Globus pallidus (tissue), 1 donor: ENCODE measurements around the gene IMPG2.

Source experiments
- DNase-seq: peaks from one replicate; pipeline ENCODE4 v3.0.0-alpha.2; 2015; ENCODE audit warnings: low spot score

Gene IMPG2

GRCh38 chr3:101240719-101241399 is 79.5 kb downstream of the IMPG2 start:
- no peak for DNase-seq

- no peak for DNase-seq
These were observed 85.3 kb downstream of the IMPG2 start for GRCh38 chr3:101235048-101235447.

- no peak for DNase-seq
These were observed 89.8 kb downstream of the IMPG2 start for GRCh38 chr3:101230618-101231017.

GRCh38 chr3:101229681-101230080 is 90.7 kb downstream of the IMPG2 start:
- DNase-seq, result no peak

DNA sequence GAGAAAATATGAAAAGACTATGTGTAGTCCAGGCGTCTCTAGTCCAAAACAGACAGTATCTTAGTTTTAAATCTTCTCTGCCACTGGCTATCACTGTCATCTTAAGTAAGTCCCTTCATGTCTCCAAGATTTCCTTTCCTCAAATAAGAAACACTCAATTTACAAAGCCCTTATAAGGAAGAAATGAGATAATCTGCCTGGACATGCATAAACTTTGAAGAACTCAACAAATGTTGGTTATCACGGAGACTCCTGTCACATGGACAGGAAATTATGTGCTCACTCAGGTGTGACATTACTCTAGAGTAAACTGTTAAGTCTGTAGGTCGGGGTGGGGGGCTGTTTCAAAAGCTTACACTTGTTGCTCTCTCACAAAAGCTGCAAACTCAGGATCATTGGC is 91.9 kb downstream of the IMPG2 start:
- no peak for DNase-seq

DNA sequence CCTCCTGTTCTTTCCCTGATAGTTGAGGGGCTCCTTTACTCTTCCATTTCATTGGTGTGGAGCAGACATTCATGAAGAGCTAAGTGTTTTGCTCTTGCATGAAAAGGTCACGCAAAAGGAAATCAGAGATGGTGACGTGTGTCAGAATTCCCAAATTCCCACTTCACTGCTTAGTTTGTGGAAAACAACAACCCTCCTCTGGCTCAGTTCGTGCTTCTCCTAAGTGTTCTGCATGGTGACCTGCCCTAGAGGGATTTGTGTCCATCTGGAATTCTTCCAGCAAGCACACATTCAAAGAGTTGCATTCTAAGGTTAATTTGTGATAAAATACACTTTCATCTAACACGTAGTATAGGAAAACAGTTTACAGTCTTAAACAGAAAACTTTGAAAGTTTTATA is 95.6 kb downstream of the IMPG2 start:
- no peak for DNase-seq

GRCh38 chr3:101223016-101223415 is 97.4 kb downstream of the IMPG2 start:
- DNase-seq, result no peak

- no peak for DNase-seq
These were observed 100.4 kb downstream of the IMPG2 start for GRCh38 chr3:101219842-101220560.

DNA sequence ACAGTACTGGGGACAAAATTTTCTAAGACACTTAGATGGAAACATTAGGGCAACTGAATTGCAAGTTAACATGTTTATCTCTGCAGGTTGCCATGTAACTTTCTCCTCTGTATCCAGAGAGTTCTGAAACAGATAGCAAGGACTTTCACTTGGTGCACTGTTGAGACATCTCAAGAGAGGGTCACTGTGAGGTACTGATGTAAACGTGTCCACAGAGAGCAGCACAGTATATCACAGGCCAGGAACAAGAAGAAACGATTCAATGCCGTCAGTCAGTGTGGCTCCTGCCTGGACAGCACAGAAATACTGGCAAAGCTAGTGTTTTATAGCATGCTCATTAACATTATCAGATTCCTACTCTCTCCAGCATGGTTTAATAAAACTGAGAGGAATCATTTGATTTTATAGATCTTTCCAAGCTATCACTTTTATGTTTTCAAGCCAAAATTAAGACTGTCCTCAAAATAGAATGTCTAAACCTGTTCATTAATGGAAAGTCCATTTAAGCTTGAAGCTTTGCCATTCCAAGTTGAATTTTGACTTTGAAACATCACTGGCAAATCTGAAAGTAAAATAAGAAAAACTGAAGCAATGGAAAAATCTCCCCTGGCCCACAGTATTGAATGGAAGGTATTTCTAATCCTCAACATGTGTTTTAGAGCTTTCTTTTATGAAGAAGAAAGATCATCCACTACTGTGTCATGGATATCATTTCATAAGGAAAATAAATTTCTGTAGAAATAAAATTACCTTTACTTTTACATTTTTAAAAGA is 102.7 kb downstream of the IMPG2 start:
- DNase-seq, result no peak

- DNase-seq, result no peak
These were observed 103.5 kb downstream of the IMPG2 start for GRCh38 chr3:101216710-101217465.

- DNase-seq, result no peak
These were observed 107.6 kb downstream of the IMPG2 start for GRCh38 chr3:101212730-101213129.

- peak; percentile 11 for DNase-seq
These were observed 116.1 kb downstream of the IMPG2 start for GRCh38 chr3:101204246-101204645.

DNA sequence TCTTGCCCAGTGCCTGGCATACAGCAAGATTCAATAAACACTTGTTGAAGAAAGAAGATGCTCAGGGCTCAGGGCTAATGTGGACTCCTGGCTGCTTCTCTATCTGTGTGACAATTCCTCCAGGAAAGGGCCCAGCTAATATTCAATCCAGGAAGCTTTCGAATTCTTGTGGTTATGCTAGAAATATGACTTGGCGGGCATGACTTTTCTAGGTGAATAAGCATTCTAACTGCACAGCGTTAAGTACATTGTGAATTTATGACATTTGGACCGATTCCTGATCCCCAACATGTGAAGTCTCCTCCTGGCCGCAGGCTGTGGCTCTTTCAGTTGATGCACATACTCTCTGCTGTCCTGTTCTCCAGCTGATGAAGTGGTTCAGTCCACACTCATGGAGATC is 117.0 kb downstream of the IMPG2 start:
- no peak for DNase-seq

DNA sequence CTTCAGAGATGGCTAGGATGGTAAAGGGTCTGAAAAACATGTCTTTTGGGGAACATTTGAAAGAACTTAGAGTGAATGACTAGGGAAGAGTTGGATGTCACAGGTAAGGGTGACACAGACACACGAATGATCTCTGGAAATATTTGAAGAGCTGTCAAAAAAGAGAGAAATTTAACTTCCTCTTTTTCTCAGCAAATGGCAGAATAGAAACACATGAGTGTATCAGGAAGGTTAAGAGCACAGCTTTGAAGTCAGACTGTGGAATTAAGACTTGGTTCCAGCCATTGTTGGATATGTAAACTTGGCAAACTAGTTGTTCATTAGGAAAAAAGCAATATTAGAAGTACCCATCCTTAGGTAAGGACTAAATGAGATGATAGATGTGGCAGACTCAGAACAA is 117.7 kb downstream of the IMPG2 start:
- DNase-seq, result no peak

DNA sequence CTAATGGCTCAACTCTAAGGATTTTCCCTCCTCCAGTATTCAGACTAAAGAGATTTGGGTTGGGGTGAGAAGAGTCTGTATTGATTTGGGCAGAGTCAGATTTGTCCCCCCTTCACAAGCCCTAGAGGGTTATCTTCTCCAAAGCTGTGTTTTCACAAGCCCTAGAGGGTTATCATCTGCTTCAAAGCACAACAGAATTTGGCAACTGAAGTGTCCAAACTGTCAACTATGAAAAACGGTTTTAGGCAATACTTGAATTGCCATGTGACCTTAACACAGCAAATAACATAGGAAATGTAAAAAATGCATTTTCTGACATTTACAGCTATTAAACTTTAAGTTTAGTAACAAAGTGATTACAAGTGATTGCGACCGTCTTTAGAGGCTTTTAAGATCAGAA is 119.9 kb downstream of the IMPG2 start:
- DNase-seq, result no peak

DNA sequence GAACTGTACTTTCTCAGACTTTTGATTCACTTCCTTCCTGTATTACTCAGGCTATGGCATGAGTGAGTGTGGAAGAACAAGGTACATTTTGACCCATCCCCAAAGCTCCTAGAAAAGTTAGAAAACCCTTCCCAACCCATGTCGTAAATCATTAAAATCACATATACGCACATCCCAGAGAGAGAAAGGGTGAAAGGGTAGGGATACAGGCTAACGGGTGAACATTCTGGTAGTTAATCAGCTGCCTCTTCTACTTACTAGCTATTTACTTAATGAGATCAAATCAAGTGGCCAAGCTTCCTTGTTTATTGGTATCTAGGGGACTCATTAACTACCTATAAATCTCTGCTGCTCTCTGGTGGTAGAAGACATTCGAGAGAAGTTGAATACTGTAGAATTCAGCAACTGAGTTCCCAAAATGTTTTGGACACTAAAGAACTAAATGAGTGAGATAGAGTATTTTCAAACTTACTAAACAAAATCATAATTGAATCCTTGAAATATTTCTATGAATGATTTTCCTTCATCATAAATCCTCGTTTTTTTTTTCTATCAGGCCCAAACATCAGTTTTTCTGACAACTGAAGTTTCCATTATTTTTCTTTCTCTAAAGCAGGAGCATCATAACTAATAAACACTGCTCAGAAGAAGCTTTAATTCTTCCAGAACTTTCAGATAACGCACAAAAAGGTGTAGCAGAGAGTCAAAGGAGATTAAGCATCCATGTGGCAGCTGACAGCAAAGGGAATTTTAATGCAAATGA is 124.2 kb downstream of the IMPG2 start:
- DNase-seq, result peak; percentile 16

GRCh38 chr3:101194392-101194791 is 126.0 kb downstream of the IMPG2 start:
- no peak for DNase-seq

- no peak for DNase-seq
These were observed 126.4 kb downstream of the IMPG2 start for GRCh38 chr3:101193957-101194356.

DNA sequence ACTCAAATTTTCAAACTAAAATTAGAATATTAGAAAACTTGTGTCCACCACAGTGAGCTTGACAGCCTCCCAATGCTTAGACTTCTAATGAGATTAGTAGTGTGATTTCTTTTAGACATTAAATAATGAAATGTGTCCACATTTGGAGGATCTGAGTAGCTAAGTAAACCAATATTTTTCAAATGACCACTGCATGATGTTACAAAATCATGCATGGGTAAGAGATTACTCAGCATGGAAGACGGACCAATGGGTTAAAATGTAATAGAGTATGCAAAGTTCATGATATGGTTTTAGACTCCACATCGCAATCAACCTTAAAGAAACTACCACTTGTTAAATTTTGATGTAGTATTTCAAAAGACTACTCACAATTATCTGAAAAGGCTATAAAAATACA is 130.6 kb downstream of the IMPG2 start:
- DNase-seq, result no peak

DNA sequence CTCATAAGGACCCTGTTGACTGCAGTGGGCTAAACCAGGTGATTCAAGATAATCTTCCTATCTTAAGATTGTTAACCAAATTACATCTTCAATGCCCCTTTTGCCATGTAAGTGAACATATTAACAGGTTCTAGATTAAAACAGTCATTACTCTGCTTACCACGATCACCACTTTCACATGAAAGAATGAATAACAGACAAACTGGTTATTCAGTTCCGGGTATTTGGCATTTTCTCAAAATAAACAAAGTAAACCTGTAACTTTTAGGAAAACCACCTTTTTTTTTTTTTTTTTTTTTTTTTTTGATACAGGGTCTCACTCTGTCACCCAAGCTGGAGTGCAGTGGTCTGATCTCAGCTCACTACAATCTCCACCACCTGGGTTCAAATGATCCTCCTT is 131.2 kb downstream of the IMPG2 start:
- no peak for DNase-seq

DNA sequence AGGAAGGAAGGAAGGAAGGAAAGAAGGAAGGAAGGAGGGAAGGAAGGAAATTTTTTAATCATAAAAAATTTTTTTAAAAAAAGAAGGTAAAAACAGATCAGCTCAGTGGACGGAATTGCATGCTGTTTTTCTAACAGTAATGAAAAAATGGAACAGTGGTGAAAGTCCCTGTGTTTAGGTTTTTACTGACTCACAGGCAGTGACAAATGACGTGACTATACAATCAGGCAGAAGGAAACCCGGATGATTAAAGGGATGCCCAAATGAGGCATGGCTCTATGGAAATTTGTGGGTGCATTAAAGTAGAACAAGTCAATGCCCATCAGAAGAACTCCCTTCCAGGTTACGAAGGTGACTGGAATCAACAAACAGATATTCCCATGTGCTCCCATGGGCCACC is 135.0 kb downstream of the IMPG2 start:
- DNase-seq, result no peak

GRCh38 chr3:101184111-101184510 is 136.3 kb downstream of the IMPG2 start:
- no peak for DNase-seq
